Fibroblast of the aortic adventitia (primary cell): ENCODE data around the gene PDE1A. TPM values are rescaled to one million over a fixed set of nuclear protein-coding genes. Genes with fewer than 3 reads are reported as not detected.

Experiments used
- DNase-seq: peaks from one replicate; pipeline ENCODE4 v3.0.0-alpha.2; 2010; ENCODE audit warnings: low read depth
- H3K4me3 ChIP-seq: 2 replicates; pipeline ENCODE4 v1.5.1; 2011; ENCODE audit warnings: low read depth, mild to moderate bottlenecking, control low read depth, low read length, moderate library complexity
- CTCF ChIP-seq: IDR thresholded peaks from 2 replicates; pipeline ENCODE4 v1.5.1; 2011; ENCODE audit warnings: mild to moderate bottlenecking, low read length, control low read depth, inconsistent platforms; ENCODE audit not compliant: insufficient read depth
- total RNA-seq: library from RNA; depleted of rRNA; stranded (reverse); fragments of >200 nt; gene quantifications from 2 replicates; pipeline ENCODE4 v1.2.3, GENCODE V29; 2012; ENCODE audit warnings: low replicate concordance

PDE1A gene
- total RNA-seq, 1 donor, result 18.7 TPM

GRCh38 chr2:182252534-182252933 is 174.3 kb downstream of the PDE1A start:
- no peak for TF ChIP-seq CTCF
- no peak overlapping the region for H3K4me3 ChIP-seq
- no peak for DNase-seq

DNA sequence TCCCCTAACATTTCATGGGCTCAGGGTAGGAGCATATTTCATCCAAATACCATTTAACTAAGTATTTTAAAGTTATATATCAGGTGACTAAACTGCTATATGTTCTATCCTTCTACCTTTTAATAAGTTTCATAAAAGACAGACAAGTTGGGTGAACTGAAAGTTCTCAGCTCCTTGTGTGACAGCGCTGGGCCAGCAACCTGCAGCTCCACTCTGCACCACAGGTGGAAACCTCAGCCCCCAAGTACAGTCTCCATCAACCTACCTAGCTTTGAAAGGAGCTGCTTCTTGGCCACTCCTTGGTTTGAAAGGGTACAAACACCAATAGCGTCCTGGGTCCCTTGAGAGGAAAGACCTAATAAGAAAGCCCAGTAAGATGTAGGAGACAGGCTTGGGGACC is 177.9 kb downstream of the PDE1A start:
- DNase-seq, result no peak
- H3K4me3 ChIP-seq, result no peak overlapping the region
- TF ChIP-seq CTCF, result no peak

DNA sequence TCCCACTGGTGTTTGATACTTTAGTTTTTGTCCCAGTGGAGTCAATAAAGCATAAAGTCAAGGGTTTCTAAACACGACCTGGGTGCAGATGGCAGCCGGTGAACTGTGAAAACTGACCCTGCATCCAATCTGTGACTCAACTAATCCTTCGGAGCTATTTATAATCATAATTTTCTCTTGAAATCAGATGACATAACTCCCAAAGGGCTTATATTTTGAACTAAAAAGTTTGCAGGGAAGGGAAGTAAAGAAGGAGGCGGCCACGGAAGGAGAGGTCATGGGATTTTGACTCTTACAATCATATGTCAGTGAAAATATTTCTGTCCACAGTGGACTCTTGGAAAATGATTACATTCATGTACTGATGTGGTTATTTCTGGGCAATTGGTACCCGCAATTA is 178.5 kb downstream of the PDE1A start:
- DNase-seq, result no peak
- no peak overlapping the region for H3K4me3 ChIP-seq
- TF ChIP-seq CTCF, result no peak

DNA sequence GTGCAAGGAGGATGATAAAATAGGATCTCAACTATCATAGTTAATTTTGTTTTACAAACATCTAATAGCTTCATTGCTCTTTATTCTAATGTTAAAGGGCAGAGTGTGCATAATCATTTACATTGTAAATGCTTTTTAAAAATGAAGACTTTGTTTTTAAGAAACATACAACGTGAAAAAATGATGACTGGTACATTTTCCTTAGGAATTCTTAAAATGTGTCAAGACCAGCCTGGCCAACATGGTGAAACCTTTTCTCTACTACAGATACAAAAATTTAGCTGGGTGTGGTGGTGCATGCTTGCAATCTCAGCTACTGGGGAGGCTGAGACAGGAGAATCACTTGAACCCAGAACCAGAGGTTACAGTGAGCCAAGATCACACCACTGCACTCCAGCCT is 179.0 kb downstream of the PDE1A start:
- H3K4me3 ChIP-seq, result no peak overlapping the region
- TF ChIP-seq CTCF, result no peak
- no peak for DNase-seq

GRCh38 chr2:182245963-182246362 is 180.9 kb downstream of the PDE1A start:
- no peak overlapping the region for H3K4me3 ChIP-seq
- DNase-seq, result no peak
- TF ChIP-seq CTCF, result no peak

GRCh38 chr2:182242609-182243008 is 184.2 kb downstream of the PDE1A start:
- DNase-seq, result no peak
- TF ChIP-seq CTCF, result no peak
- no peak overlapping the region for H3K4me3 ChIP-seq

DNA sequence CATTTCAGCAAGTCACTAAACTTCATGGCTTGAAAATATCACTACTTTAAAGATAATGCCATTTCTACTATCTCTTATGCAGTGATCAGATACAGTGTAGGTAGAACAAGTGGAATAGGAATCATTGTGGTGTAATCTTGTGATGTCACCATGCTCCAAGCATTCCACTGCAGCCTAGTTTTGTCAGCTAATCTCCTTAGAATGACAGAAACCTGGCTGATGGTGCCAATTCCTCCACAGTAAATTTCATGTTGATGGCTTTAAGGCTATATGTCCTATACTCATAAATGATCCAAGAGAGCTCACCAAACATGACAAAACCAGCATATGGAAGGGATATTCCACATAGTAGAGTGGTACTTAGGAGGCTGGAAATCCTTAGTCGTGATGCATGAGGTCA is 184.9 kb downstream of the PDE1A start:
- H3K4me3 ChIP-seq, result no peak overlapping the region
- TF ChIP-seq CTCF, result no peak
- peak; percentile 25 for DNase-seq
